HG02763 (cell line): ENCODE results near the gene GANAB.
"Not testable (repeated sequence)": the region's sequence is repeated elsewhere in the genome, so short reads cannot be mapped to it uniquely, and the experiment has no call there.

Source experiments
- ATAC-seq: cut with Tn5 transposase; IDR thresholded peaks from one replicate; pipeline ENCODE4 v1.9.1; 2021; ENCODE audit warnings: mild to moderate bottlenecking, moderate library complexity; ENCODE audit not compliant: unreplicated experiment

Gene GANAB

DNA sequence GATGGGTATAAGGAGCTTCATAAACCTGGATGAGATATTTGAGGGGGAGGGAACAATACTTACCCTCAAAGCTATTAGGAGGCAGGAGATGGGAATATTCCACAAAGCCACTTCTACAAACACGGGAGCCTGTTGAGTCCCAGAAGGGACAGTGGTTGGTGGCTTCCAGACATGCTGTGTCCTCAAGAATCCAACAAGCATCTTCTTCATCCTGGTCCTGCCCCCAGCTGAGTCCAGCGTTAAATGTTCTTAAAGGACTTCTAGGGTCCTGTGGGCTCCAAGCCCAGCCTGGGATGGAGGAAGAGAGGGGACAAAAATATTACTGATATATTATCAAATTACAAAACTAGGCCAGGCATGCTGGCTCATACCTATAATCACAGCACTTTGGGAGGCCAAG, 21.0 kb upstream of the GANAB start:
- no peak for ATAC-seq

DNA sequence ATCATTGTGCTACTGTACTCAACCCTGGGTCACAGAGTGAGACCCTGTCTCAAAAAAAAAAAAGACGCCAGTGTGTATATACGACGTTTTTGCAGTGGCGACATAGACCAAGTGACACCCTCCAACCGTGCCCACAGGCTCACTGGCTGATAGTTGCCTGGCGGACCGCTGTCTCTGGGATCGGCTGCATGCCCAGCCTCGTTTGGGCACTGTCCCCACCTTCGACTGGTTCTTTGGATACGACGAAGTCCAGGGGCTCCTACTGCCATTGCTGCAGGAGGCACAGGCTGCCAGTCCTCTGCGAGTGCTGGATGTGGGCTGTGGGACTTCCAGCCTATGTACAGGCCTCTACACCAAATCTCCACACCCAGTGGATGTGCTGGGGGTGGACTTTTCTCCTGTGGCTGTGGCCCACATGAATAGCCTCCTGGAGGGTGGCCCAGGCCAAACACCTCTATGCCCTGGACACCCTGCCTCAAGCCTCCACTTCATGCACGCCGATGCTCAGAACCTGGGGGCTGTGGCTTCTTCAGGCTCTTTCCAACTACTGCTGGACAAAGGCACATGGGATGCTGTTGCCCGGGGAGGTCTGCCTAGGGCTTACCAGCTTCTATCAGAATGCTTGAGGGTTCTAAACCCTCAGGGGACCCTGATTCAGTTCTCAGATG, 20.0 kb upstream of the GANAB start:
- no peak for ATAC-seq

DNA sequence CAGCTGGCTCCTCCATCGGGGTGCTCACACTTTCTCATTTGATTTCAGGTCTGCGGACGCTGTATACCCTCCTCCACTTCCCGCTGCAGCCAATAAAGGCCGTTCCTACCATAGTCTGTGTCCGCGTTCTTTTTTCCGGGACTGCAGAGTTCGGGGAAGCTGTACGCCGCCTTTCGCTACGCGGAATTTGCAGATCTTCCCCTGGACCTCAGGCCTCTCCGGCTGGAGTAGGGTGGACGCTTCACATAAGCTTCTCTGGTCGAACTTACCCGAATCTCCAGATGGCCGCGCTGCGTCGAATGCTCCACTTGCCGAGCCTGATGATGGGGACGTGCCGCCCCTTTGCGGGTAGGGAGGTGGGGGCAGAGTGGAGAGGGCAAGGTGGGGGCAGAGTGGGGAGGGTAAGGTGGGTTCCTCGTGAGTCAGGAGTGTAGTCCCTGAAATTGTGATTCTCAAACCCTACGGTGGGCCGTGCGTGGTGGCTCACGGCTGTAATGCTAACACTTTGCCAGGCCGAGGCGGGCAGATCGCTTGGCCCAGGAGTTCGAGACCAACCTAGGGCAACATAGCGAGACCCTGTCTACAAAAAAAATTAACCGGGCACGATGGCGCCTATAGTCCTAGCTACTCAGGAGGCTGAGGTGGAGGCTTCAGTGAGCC, 19.3 kb upstream of the GANAB start:
- peak; percentile 18 for ATAC-seq

DNA sequence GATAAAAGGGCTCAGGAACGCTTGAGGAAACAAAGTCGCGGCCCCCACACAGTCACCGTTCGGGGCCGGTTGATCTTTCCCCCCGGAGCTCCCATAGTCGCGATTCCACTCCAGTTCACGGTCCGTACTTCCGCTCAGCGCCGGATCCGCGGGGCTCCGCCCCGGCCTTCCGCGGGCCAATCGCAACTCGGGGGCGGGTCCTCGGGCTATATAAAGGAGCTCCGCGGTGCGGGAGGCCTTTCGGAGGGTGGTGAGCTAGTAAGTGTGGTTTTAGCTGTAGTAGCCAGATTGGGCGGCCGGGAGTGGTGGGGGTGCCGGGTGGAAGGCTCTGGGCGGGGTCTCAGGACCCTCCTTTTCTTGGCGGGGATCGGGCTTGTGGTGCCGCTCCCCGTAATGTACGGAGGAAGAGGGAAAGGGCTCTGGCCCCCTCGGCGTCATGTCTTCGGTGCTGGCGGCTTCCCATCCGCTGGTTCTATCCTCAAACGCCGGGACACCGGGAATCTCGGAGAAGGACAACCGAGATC, 18.7 kb upstream of the GANAB start, which contains the start of the genes C11orf98 and CSKMT:
TSS of gene C11orf98 (minus strand) at position 136 of the 524 bp plus-strand sequence. CDS start at position 95, 41 bp downstream.
TSS of gene CSKMT (plus strand) at position 238 of the 524 bp plus-strand sequence. CDS start 568 bp downstream, outside the sequence.
- peak; percentile 88 for ATAC-seq

DNA sequence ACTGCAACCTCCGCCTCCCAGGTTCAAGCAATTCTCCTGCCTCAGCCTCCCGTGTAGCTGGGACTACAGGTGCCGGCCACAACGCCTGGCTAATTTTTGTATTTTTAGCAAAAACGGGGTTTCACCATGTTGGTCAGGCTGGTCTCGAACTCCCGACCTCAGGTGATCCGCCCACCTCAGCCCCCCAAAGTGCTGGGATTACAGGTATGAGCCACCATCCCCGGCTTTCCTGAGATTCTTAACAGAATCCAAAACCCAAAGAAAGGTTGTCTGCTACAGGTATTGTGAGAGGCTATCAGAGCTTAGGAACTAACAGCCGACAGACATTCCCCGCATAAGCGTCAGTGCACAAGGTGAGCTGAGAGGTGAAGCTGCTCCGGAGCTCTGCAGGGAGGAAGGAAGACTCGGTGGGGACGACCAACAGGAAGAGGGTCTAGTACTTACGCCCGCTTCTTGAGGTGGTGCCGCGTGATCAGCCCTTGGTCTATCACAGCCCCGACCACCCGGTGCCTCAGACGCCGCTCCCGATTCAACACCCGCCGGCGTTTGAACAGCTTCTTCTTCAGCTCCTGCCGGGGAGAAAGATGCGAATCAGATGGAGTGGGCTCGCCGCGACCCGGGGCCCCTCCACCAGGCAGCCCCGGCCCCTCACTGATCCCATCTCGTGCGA, 18.1 kb upstream of the GANAB start:
- peak; percentile 19 for ATAC-seq

DNA sequence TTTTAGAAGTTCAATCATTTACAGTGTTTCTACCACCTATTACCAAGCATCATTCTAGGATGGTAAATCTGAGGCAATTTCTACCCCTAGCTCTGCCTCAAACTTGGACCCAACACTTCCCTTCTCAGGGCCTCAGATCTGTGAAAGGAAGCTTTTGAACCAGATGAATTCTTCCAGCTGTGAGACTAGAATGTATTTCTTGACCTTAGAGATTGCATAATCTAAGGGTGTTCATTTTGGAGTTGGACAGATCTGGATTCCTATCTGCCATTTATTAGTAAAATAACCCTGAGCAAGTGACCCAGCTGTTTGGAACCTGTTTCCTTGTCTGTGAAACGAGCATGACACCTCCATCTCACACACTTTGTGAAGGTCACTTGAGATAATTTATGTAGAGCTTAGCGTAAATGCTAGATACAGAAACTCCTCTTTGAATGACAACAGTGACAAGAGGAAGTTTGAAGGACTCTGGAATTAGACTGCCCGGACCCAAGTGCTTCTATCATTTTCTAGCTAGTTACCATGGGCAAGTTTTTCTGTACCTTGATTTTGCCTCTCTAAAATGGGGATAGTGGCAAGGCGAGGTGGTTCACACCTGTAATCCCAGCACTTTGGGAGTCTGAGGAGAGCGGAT, 10.5 kb upstream of the GANAB start:
- no peak for ATAC-seq

DNA sequence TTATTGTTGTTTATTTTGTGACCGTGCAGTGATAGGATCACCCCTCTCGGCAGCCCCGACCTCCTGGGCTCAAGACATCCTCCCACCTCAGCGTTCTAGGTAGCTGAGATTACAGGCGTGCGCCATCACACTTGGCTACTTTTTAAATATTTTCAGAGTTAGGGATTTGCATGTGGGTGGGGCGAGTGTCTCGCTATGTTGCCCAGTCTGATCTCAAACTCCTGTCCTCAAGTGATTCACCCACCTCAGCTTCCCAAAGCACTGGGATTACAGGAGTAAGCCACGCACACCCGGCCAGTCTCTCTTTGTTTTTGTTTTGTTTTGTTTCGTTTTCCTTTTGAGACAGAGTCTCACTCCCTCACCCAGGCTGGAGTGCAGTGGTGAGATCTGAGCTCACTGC, 7.9 kb upstream of the GANAB start:
- no peak for ATAC-seq

DNA sequence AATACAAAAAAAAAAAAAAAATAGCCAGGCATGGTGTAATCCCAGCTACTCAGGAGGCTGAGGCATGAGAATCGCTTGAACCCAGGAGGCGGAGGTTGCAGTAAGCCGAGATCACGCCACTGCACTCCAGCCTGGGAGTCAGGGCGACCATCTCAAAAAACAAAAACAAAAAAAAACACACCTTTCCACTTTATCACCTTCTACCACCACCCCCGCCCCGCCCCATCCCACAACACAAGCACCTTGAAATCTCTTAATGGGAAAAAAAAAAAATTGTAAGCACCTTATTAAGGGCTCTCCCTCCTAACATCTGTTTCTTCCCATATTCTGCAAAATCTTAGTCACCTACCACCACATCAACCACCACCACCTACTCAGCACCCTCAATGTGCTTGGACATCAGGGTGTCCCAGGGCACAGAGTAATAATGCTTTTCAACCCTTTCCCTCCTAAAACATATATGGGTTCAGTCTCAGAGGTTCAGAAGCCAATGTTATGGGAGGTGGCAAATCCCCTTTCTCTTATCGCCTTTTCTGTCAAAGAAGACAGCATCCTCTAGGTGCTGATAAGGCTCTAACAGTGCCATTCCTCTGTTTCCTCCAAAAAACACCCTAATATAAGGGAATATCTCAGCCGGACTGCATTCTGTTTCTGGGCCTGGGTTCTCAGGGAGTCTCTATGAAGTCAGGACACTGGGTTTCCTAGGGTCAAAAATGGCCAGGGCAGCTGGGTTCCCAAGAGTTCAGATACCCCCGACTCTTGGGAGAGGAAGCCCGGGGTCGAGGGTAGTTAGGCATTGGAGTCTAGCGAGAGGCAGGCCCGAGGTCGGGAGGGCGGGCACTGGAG, 6.0 kb upstream of the GANAB start:
- no peak for ATAC-seq

DNA sequence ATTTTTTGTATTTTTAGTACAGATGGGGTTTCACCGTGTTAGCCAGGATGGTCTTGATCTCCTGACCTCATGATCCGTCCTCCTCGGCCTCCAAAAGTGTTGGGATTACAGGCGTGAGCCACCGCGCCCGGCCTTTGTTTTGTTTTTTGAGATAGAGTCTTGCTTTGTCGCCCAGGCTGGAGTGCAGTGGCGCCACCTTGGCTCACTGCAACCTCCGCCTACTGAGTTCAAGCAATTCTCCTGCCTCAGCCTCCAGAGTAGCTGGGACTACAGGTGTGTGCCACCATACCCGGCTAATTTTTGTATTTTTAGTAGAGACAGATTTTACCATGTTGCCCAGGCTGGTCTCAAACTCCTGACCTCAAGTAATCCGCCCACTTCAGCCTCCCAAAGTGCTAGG, 3.9 kb upstream of the GANAB start:
- not testable (repeated sequence) for ATAC-seq

DNA sequence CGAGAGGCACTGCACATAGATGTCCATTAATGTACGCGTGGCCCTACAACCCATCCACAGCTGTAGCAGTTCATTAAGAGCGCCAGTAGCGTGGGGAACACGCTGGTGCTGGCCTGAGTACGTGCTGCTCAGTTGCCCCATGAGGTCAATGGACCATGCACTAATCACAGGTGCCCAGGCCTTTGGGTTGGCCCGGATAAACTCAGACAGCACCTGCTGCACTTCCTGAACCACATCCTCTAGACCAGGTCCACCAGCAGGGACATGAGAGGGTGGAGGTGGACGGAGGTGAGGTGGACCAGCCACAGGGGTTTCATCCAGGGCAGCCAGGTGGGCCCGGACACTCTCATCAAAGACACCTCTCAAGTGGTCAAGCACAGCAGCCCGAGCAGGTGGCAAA, 3.1 kb upstream of the GANAB start:
- ATAC-seq, result no peak

DNA sequence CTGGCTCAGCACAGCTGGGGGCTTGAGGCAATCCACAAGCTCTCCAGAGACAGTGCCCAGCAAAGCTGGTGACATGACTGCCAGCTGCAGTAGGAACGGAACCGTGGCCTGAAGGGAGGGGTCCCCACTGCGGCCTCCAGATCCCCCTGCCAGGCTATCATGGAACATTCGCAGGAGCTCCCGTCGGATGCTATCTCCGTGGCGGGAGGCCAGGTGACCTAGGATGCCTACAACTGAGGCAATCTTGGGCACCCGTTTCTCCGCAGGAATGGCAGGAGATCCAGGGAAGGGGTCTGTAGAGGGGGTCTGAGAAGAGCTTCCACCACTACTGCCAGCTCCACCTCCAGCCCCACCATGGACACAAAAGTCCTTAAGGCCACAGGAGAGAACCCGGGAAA, 2.6 kb upstream of the GANAB start:
- no peak for ATAC-seq

DNA sequence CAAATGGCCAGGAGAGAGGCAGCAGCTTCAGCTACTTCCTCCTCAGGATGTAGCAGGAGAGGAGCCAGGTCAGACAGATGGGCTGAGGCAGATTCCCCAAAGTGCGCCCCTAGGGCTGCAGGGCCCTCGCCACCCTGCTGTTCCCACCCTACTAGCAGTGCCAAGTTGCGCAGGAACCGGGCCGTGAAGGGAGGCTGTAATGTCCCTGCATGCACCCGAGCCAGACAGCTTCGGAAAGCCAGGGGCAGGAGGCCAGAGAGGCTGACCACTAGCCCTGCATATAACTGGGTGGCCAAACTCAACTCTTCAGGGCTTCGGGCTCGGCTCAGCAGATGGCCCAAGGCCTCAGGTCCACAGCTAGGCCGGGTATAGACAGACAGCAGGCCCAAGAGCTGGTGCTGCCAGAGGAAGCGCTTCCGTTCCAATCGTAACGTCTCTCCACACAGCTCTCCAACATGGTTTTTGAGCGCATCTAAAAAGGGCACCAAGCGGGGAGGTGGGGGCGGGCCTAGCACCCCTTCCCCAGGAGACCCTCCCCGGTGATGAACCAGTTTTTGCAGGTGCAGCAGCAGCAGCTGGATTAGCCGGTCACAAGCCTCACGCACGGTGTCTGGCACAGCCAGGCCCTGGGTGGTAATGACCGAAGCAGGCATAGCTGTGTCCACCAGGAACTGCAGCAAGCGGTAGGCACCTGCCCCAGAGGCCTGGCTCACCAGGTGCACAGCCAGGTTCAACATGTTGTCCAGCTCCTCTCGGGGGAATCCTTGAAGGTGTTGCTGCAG, 2.0 kb upstream of the GANAB start:
- ATAC-seq, result no peak

DNA sequence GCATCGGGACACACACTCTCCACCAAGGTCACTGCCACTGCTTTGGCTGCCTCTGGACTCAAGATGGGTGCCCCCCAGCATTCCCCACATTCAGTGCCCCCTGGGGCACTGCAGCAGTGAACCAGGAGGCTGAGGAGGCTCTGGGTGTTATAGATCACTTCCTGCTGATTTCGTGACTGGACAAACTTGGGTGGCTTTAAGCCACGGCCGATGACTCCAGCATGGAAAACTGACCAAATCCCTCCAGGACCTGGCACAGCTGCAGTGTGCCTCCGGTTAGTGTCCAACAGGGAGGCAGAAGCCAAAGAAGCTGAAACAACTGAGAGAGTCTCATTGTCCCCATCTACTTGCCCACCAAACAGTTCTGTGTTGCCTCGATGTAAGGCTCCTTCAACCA, 1.2 kb upstream of the GANAB start:
- ATAC-seq, result no peak

DNA sequence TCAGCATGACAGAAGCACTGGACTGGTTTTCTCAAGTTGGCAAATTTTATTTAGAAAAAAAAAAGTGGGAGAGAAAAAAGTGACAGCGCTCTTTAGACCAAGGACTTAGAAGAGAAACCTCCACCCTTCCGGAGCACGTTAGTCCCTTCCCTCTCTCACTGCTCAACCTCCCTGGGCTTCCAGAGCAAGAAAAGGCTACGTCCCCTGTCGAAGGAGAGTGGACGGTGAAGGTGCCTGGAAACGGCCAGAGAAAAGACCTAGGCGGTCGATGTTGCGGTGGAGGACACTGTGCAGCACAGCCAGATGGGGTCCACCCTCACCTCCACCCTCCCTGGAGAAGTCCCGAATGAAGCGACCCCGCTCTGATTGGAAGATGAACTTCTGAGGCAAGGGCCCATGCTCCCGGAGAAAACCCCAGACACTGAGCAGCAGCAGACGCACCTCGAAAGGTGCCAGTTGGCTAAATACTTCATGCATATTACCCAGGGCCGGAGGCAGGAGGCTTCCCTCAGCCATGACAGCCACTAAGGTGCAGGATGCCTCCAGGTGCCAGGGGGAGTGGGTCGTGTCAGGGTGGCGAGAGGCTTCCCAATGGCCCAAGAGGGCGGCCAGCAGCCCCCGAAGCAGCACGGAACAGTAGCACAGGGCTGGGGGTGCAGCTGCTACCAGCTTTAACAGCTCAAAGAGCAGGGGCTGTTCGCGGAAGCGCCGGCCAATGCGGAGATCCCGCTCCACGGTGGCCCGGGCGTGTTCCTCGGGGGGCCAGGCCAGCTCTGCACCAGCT, 604 bp upstream of the GANAB start:
- ATAC-seq, result no peak

DNA sequence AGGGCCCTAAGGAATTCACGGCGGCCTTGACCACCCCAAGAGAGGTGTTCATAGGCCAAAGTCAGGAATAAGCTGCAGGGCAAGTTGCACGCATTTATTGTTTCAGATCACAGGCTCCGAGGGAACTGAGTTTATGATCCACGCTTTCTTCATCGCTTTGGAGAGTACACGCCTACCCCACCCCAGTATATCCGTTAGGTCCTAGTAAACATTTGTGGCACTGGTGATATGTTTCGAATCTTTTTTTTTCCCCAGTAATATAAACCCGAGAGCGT, 805 bp downstream of the GANAB start:
- ATAC-seq, result no peak

DNA sequence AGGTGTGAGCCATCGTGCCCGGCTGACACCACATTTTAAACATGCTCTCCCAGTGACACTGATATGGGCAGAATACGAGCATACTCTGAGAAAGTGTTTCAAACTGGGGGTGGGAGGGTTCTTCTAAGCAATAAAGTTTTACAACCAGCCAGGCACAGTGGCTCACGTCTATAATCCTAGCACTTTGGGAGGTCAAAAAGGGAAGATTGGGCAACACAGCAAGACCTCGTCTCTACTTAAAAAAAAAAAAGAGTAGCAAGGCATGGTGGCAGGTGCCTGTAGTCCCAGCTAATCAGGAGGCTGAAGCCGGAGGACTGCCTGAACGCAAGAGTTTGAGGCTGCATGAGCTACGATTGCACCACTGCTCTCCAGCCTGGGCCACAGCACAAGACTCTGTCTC, 2.2 kb downstream of the GANAB start:
- no peak for ATAC-seq

DNA sequence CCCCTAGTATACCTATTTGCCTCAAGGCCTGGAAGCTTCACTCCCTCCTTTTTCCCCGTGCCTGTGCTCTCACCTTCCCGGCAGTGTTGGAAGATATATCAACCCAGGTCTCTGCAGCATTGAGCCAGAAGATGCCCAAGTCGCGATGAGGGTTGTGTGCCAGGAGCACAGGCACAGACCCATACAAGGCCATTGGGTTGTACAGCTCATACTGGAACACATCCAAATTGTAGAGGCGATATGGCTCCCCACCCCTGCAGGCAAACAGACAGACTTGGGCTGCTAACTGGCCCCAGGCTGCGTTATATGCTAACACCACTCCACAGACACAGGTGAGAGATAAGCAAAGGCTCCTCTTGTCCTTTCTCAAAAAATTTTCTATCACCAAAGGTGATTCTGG, 13.9 kb downstream of the GANAB start:
- no peak for ATAC-seq

DNA sequence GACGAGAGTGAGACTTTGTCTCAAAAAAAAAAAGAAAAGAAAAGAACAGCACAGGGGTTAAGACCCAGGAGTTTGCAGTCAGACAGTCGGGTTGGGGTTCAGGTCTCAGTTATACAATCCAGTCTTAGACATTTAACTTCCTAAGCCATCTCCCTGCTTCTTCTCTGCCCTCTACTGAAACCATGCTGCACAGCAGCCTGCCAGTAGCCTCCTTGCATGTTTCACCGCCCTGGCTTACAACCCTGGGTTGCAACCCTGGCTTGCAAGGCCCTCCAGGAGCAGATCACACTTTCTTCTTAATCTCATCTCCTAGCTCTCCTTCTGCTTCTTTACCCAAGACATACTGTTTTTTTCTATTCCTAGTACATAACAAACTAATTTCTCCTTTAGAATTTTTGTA, 18.7 kb downstream of the GANAB start:
- no peak for ATAC-seq

DNA sequence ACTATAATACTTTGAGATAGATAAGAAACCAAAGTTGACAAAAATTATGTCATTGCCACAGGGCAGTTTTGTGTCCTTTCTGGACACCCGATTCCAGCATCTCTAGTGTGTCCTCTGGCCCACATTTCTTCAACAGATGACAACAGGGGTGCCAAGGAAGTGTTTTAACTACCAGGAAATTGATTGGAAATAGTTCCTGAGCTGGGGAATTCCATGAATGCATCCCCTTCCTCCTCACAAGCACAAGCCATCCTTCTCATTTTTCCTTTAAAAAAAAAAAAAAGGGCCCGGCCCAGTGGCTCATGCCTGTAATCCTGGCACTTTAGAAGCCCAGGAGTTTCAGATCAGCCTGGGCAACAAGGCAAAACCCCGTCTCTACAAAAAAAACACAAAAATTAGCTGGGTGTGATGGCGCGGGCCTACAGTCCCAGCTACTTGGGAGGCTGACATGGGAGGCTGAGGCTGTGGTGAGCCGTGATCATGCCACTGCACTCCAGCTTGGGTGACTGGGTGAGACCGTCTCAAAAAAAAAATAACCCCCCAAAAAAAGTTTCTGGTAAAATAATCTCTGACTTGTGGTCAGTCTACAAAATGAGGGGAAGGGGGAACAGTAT, 23.8 kb downstream of the GANAB start:
- no peak for ATAC-seq
